ENCODE results near the gene SPART.

- TF ChIP-seq CTCF (IDR thresholded peaks at IDR 0.05): no peak
- no peak for TF ChIP-seq POLR2A (IDR thresholded peaks at IDR 0.05)
Observed at GRCh38 chr13:36352350-36352749, 6.2 kb upstream of the SPART start.
